Measurements from ENCODE around the gene MRI1. TPM values are rescaled to one million over a fixed set of nuclear protein-coding genes. Genes with fewer than 3 reads are reported as not detected.
A peak's percentile ranks its signal among the peaks of the same experiment; 100 is the strongest.

The MRI1 gene
- total and polyA plus RNA-seq, 2 donors (not counting 1 experiment from before 2014, with no cell fraction given): 75.5 to 118 TPM

GRCh38 chr19:13817615-13818371, 53.5 kb downstream of the MRI1 start:
- 90% methylated on average over 33 of the region's 35 CpGs for WGBS (ENCODE audit: insufficient coverage)
- peak overlapping the region in 3 of 5 experiments; percentile 32 to 43 (median 33) for H3K4me3 ChIP-seq (ENCODE audit: control extremely low read depth in 1 of 5, extremely low read depth in 1 of 5, insufficient read depth in 1 of 5, low read depth in 2 of 5, low read length in 4 of 5)
- Mint-ChIP-seq H3K27me3 (no peaks in the 10 kb centered on the region), H3K4me3 (peak overlapping the region; percentile 53), H3K4me1 (peaks cover 3% of the 10 kb centered on the region), H3K9me3 (ENCODE audit: insufficient read depth) (no peaks in the 10 kb centered on the region), H3K27ac (peak overlapping the region; percentile 6)
- H3K9ac ChIP-seq (ENCODE audit: low read length): no peak overlapping the region
- peak; percentile 54 for DNase-seq
- intact Hi-C loops (cut with micrococcal nuclease): no loop called here
- H2AFZ ChIP-seq (ENCODE audit: insufficient read depth, low read depth, low read length, poor library complexity, severe bottlenecking): peak overlapping the region; percentile 38
- POLR2A ChIA-PET: interaction anchor here (0.6 to 1.0 kb wide), 2 partner anchors 22 to 144 kb away, joined by 3 to 6 read pairs; partner anchors contain the start of gene ZSWIM4
- H3K27me3 ChIP-seq (replicated peaks in 1 of 4; ENCODE audit: control extremely low read depth in 1 of 4, control insufficient read depth in 3 of 4, insufficient read depth in 4 of 4, low read length in 3 of 4): no peaks in the 10 kb centered on the region
- H3K79me2 ChIP-seq (ENCODE audit: control insufficient read depth, insufficient read depth, low read length): no peaks in the 10 kb centered on the region
- ATAC-seq (ENCODE audit: low read depth): peak; percentile 68
- TF ChIP-seq CTCF (IDR thresholded peaks at IDR 0.05): no peak
- peak overlapping the region; percentile 76 for H3K4me2 ChIP-seq (replicated peaks; ENCODE audit: low read depth, low read length, poor library complexity, severe bottlenecking)
- peaks cover 0 to 6% (median 0%) of the 10 kb centered on the region in 3 donors for H3K9me3 ChIP-seq (ENCODE audit: control extremely low read depth in 1 of 3, control insufficient read depth in 2 of 3, insufficient read depth in 1 of 3, low read length in 2 of 3)
- H3K27ac ChIP-seq (ENCODE audit: low read length in 2 of 2): no peak overlapping the region
- no peaks in the 10 kb centered on the region for H4K20me1 ChIP-seq (ENCODE audit: control insufficient read depth, insufficient read depth, low read length, poor library complexity, severe bottlenecking)
- H3K36me3 ChIP-seq (replicated peaks in 1 of 2; ENCODE audit: control extremely low read depth in 1 of 2, control insufficient read depth in 1 of 2, extremely low read depth in 1 of 2, insufficient read depth in 2 of 2, low read length in 1 of 2): peaks cover 2 to 7% of the 10 kb centered on the region in 2 experiments
- H3K4me1 ChIP-seq (ENCODE audit: control insufficient read depth in 2 of 2, insufficient read depth in 2 of 2, low read length in 2 of 2): peaks cover 0 to 3% of the 10 kb centered on the region in 2 donors
- CTCF ChIA-PET: no interaction called here

- Histone ChIP-seq H3K4me1 (ENCODE audit: control insufficient read depth in 2 of 2, insufficient read depth in 2 of 2, low read length in 2 of 2) (peaks cover 0 to 3% of the 10 kb centered on the region in 2 donors), H3K4me2 (replicated peaks; ENCODE audit: low read depth, low read length, poor library complexity, severe bottlenecking) (no peak overlapping the region), H3K36me3 (replicated peaks in 1 of 2; ENCODE audit: control extremely low read depth in 1 of 2, control insufficient read depth in 1 of 2, extremely low read depth in 1 of 2, insufficient read depth in 2 of 2, low read length in 1 of 2) (peaks cover 2 to 7% of the 10 kb centered on the region in 2 experiments), H3K4me3 (ENCODE audit: control extremely low read depth in 1 of 5, extremely low read depth in 1 of 5, insufficient read depth in 1 of 5, low read depth in 2 of 5, low read length in 4 of 5) (no peak overlapping the region), H3K79me2 (ENCODE audit: control insufficient read depth, insufficient read depth, low read length) (no peaks in the 10 kb centered on the region), H3K9ac (ENCODE audit: low read length) (no peak overlapping the region), H3K27ac (ENCODE audit: low read length in 2 of 2) (no peak overlapping the region), H3K27me3 (replicated peaks in 1 of 4; ENCODE audit: control extremely low read depth in 1 of 4, control insufficient read depth in 3 of 4, insufficient read depth in 4 of 4, low read length in 3 of 4) (no peaks in the 10 kb centered on the region), H2AFZ (ENCODE audit: insufficient read depth, low read depth, low read length, poor library complexity, severe bottlenecking) (no peak overlapping the region), H4K20me1 (ENCODE audit: control insufficient read depth, insufficient read depth, low read length, poor library complexity, severe bottlenecking) (no peaks in the 10 kb centered on the region), H3K9me3 (ENCODE audit: control extremely low read depth in 1 of 3, control insufficient read depth in 2 of 3, insufficient read depth in 1 of 3, low read length in 2 of 3) (no peaks in the 10 kb centered on the region)
- H3K9me3 Mint-ChIP-seq (ENCODE audit: insufficient read depth): no peaks in the 10 kb centered on the region
- H3K4me3 Mint-ChIP-seq: no peak overlapping the region
- ATAC-seq (ENCODE audit: low read depth) (no peak), DNase-seq (peak; percentile 13)
- H3K27ac Mint-ChIP-seq: no peak overlapping the region
- ChIA-PET CTCF (interaction anchor here (1.4 kb wide), 1 partner anchor 9 kb away, joined by 5 read pairs; no protein-coding TSS in a partner anchor), POLR2A (no interaction called here)
- WGBS (ENCODE audit: insufficient coverage): 97% methylated on average over 6 of the region's 11 CpGs
- peaks cover 3% of the 10 kb centered on the region for H3K4me1 Mint-ChIP-seq
- no peaks in the 10 kb centered on the region for H3K27me3 Mint-ChIP-seq
- TF ChIP-seq CTCF (IDR thresholded peaks at IDR 0.05) (no peak), EZH2 (IDR thresholded peaks at IDR 0.05; ENCODE audit: borderline replicate concordance, insufficient read depth, low read depth, low read length, poor library complexity, severe bottlenecking) (no peak)
- intact Hi-C loops (cut with micrococcal nuclease): no loop called here
Measured at GRCh38 chr19:13819238-13819637, 54.9 kb downstream of the MRI1 start.

All from B cell (primary cell).